WTC11 (cell line): ENCODE results near the gene PPP2R5A. TPM values are rescaled to one million over a fixed set of nuclear protein-coding genes. Genes with fewer than 3 reads are reported as not detected.

Experiments
- ATAC-seq: fragments of 200-7000 bp; cut with Tn5 transposase; 2 replicates; pipeline ENCODE4 v1.10.0; 2021; ENCODE audit warnings: mild to moderate bottlenecking, moderate library complexity
- CTCF ChIA-PET: fragments of 300-600 bp; sonication (Branson Sonifier 250); formaldehyde crosslinking; loops from one replicate; lab custom pipeline; 2021; ENCODE audit warnings: antibody characterized with exemption; lab: Charles Lee
- POLR2A ChIA-PET: fragments of 350-600 bp; sonication (Branson Sonifier 250); formaldehyde crosslinking; loops from one replicate; lab custom pipeline; 2021; ENCODE audit warnings: antibody characterized with exemption; lab: Charles Lee
- DNase-seq: peaks from one replicate; pipeline ENCODE4 v3.0.0; 2021; ENCODE audit warnings: low spot score
- H3K27ac Mint-ChIP-seq: 2 replicates; pipeline ENCODE4 v1.8.0; 2021; ENCODE audit warnings: mixed read lengths
- H3K27me3 Mint-ChIP-seq: 2 replicates; pipeline ENCODE4 v1.8.0; 2021; ENCODE audit warnings: low read depth, mild to moderate bottlenecking, moderate library complexity, mixed read lengths
- H3K36me3 Mint-ChIP-seq: 2 replicates; pipeline ENCODE4 v1.8.0; 2021; ENCODE audit warnings: mixed read lengths
- H3K4me1 Mint-ChIP-seq: 2 replicates; pipeline ENCODE4 v1.8.0; 2022; ENCODE audit warnings: mixed read lengths
- H3K4me3 Mint-ChIP-seq: 2 replicates; pipeline ENCODE4 v1.8.0; 2021; ENCODE audit warnings: mild to moderate bottlenecking, moderate library complexity, mixed read lengths
- H3K9me3 Mint-ChIP-seq: 2 replicates; pipeline ENCODE4 v1.8.0; 2021; ENCODE audit warnings: mixed read lengths
- CTCF ChIP-seq: fragments of 200-600 bp; IDR thresholded peaks from 2 replicates; pipeline ENCODE4 v1.8.0; 2022; ENCODE audit warnings: antibody characterized with exemption
- E2F1 ChIP-seq: sonication (generic); formaldehyde crosslinking; IDR thresholded peaks from 2 replicates; pipeline ENCODE4 v1.8.0; 2022; ENCODE audit warnings: mild to moderate bottlenecking, missing genetic modification reagents
- FOXJ3 ChIP-seq: sonication (generic); formaldehyde crosslinking; IDR thresholded peaks from 2 replicates; pipeline ENCODE4 v1.9.0; 2021; ENCODE audit warnings: missing genetic modification reagents, mild to moderate bottlenecking, borderline replicate concordance
- GRHL2 ChIP-seq: fragments of 250-450 bp; sonication (Bioruptor Pico); IDR thresholded peaks from 2 replicates; pipeline ENCODE4 v1.8.0; 2022; ENCODE audit warnings: mild to moderate bottlenecking, moderate library complexity; ENCODE audit not compliant: insufficient replicate concordance, severe bottlenecking
- IRF1 ChIP-seq: sonication (generic); formaldehyde crosslinking; IDR thresholded peaks from 2 replicates; pipeline ENCODE4 v1.8.0; 2023; ENCODE audit warnings: missing genetic modification reagents
- IRF2 ChIP-seq: sonication (generic); formaldehyde crosslinking; IDR thresholded peaks from 2 replicates; pipeline ENCODE4 v1.8.0; 2022; ENCODE audit warnings: low read depth, missing genetic modification reagents, borderline replicate concordance
- MAX ChIP-seq: sonication (generic); formaldehyde crosslinking; IDR thresholded peaks from 2 replicates; pipeline ENCODE4 v1.8.0; 2022; ENCODE audit warnings: mild to moderate bottlenecking, missing genetic modification reagents
- MYBL2 ChIP-seq: sonication (generic); formaldehyde crosslinking; IDR thresholded peaks from 2 replicates; pipeline ENCODE4 v1.8.1; 2023; ENCODE audit warnings: mild to moderate bottlenecking, moderate library complexity, missing genetic modification reagents
- NFATC4 ChIP-seq: fragments of 250-450 bp; sonication (Bioruptor Pico); IDR thresholded peaks from 2 replicates; pipeline ENCODE4 v1.9.0; 2021; ENCODE audit warnings: mild to moderate bottlenecking
- PREB ChIP-seq: sonication (generic); formaldehyde crosslinking; IDR thresholded peaks from 2 replicates; pipeline ENCODE4 v1.8.1; 2022; ENCODE audit warnings: mild to moderate bottlenecking, missing genetic modification reagents, moderate library complexity, borderline replicate concordance
- TEAD1 ChIP-seq: sonication (generic); formaldehyde crosslinking; IDR thresholded peaks from 2 replicates; pipeline ENCODE4 v1.8.0; 2022; ENCODE audit warnings: mild to moderate bottlenecking, missing genetic modification reagents
- ZNF138 ChIP-seq: sonication (generic); formaldehyde crosslinking; conservative IDR thresholded peaks from 2 replicates; pipeline ENCODE4 v1.8.1; 2022; ENCODE audit warnings: mild to moderate bottlenecking, moderate library complexity, missing genetic modification reagents
- ZNF263 ChIP-seq: sonication (generic); formaldehyde crosslinking; IDR thresholded peaks from 2 replicates; pipeline ENCODE4 v1.8.1; 2022; ENCODE audit warnings: low read depth, mild to moderate bottlenecking, moderate library complexity, missing genetic modification reagents
- ZNF317 ChIP-seq: sonication (generic); formaldehyde crosslinking; IDR thresholded peaks from 2 replicates; pipeline ENCODE4 v1.8.1; 2023; ENCODE audit warnings: low read depth, mild to moderate bottlenecking, moderate library complexity, missing genetic modification reagents, borderline replicate concordance
- ZNF423 ChIP-seq: fragments of 250-450 bp; sonication (Bioruptor Pico); IDR thresholded peaks from 2 replicates; pipeline ENCODE4 v2.1.2; 2022; ENCODE audit warnings: mild to moderate bottlenecking, moderate library complexity
- ZNF671 ChIP-seq: fragments of 250-450 bp; sonication (Bioruptor Pico); IDR thresholded peaks from 2 replicates; pipeline ENCODE4 v1.8.0; 2021; ENCODE audit warnings: mild to moderate bottlenecking
- total RNA-seq: library from RNA; stranded (reverse); gene quantifications from 3 replicates; pipeline ENCODE4 v1.2.3, GENCODE V29; 2021

The PPP2R5A gene
- total RNA-seq, 1 experiment from 2014 or later, result 35.9 TPM

- CTCF ChIA-PET, result interaction anchor here (1.3 to 4.5 kb wide), 4 partner anchors 89 to 332 kb away, joined by 3 to 50 read pairs (median 13); partner anchors contain the start of genes DTL and INTS7
- H3K4me3 Mint-ChIP-seq, result no peak overlapping the region
- no peak for TF ChIP-seq MYBL2 (CRISPR knock-in tag)
- TF ChIP-seq ZNF263 (CRISPR knock-in tag), result no peak
- no peak for TF ChIP-seq TEAD1 (CRISPR knock-in tag)
- TF ChIP-seq E2F1 (CRISPR knock-in tag), result no peak
- TF ChIP-seq MAX (CRISPR knock-in tag), result no peak
- TF ChIP-seq NFATC4 (CRISPR knock-in tag), result no peak
- TF ChIP-seq ZNF671, result no peak
- TF ChIP-seq FOXJ3, result no peak
- TF ChIP-seq IRF2 (CRISPR knock-in tag), result no peak
- no peak for TF ChIP-seq ZNF138 (CRISPR knock-in tag)
- no peak for TF ChIP-seq PREB
- no peak for TF ChIP-seq IRF1
- TF ChIP-seq ZNF423 (CRISPR knock-in tag), result no peak
- TF ChIP-seq, all 79 proteins: peak for 0
Measured at GRCh38 chr1:212366901-212367300, 81.7 kb downstream of the PPP2R5A start.

GRCh38 chr1:212367474-212368072 lies 82.4 kb downstream of the PPP2R5A start:
- no peaks in the 10 kb centered on the region for H3K27me3 Mint-ChIP-seq
- no peaks in the 10 kb centered on the region for H3K9me3 Mint-ChIP-seq
- POLR2A ChIA-PET, result no interaction called here
- DNase-seq, result no peak
- ATAC-seq, result no peak; the same call in 1 of the 2 replicates
- H3K27ac Mint-ChIP-seq, result no peak overlapping the region
- TF ChIP-seq ZNF317 (CRISPR knock-in tag), result no peak
- H3K4me3 Mint-ChIP-seq, result no peak overlapping the region
- H3K36me3 Mint-ChIP-seq, result peaks cover 48% of the 10 kb centered on the region
- H3K4me1 Mint-ChIP-seq, result no peaks in the 10 kb centered on the region
- CTCF ChIA-PET, result interaction anchor here (1.0 to 4.5 kb wide), 9 partner anchors 10 to 332 kb away, joined by 3 to 50 read pairs (median 4); partner anchors contain the start of genes DTL and INTS7

More at GRCh38 chr1:212366901-212367300, 81.7 kb downstream of the PPP2R5A start:
- DNase-seq (no peak), ATAC-seq (no peak)
- H3K36me3 Mint-ChIP-seq, result peaks cover 46% of the 10 kb centered on the region
- no peaks in the 10 kb centered on the region for H3K27me3 Mint-ChIP-seq
- H3K4me1 Mint-ChIP-seq, result no peaks in the 10 kb centered on the region
- H3K27ac Mint-ChIP-seq, result peak overlapping the region; percentile 55
- POLR2A ChIA-PET, result no interaction called here
- H3K9me3 Mint-ChIP-seq, result no peaks in the 10 kb centered on the region

- ATAC-seq (peak; percentile 96), DNase-seq (peak; percentile 59)
- Mint-ChIP-seq H3K4me3 (no peak overlapping the region), H3K36me3 (peaks cover 51% of the 10 kb centered on the region), H3K27me3 (no peaks in the 10 kb centered on the region), H3K4me1 (no peaks in the 10 kb centered on the region), H3K9me3 (peaks cover 3% of the 10 kb centered on the region), H3K27ac (no peak overlapping the region)
- TF ChIP-seq GRHL2 (CRISPR knock-in tag), result no peak
- peak; percentile 76 for TF ChIP-seq CTCF
- POLR2A ChIA-PET, result no interaction called here
- CTCF ChIA-PET, result interaction anchor here (0.5 to 4.5 kb wide), 15 partner anchors 10 to 333 kb away, joined by 3 to 50 read pairs (median 3); partner anchors contain the start of genes DTL and INTS7
Measured at GRCh38 chr1:212368073-212368484, 82.9 kb downstream of the PPP2R5A start.
